Endothelial cell of umbilical vein (primary cell): ENCODE measurements around the gene KHDC1L.

ENCODE experiments used
- CTCF ChIP-seq, 2 donors: IDR thresholded peaks; 1 replicate in 1 of 2; 2 replicates in 1 of 2; pipeline ENCODE4 v1.5.1; 2011; ENCODE audit warnings: low read length in 2 of 2, mild to moderate bottlenecking in 2 of 2, moderate library complexity in 2 of 2, control low read depth in 1 of 2, inconsistent platforms in 1 of 2, low read depth in 1 of 2; ENCODE audit not compliant: insufficient read depth in 1 of 2; ENCODE audit errors: extremely low read depth in 1 of 2
- FOS ChIP-seq: IDR thresholded peaks from 2 replicates; pipeline ENCODE4 v1.6.1; 2011; ENCODE audit warnings: mild to moderate bottlenecking, low read length, moderate library complexity, borderline replicate concordance; ENCODE audit not compliant: insufficient read depth
- JUN ChIP-seq: IDR thresholded peaks from 2 replicates; pipeline ENCODE4 v1.6.1; 2011; ENCODE audit warnings: borderline replicate concordance, low read depth; ENCODE audit not compliant: insufficient read length, insufficient read depth
- MAX ChIP-seq: IDR thresholded peaks from 2 replicates; pipeline ENCODE4 v1.6.1; 2011; ENCODE audit not compliant: insufficient read depth, insufficient read length
- MYC ChIP-seq: IDR thresholded peaks from one replicate; pipeline ENCODE4 v1.6.1; 2011; ENCODE audit warnings: mild to moderate bottlenecking, low read depth, low read length
- POLR2A ChIP-seq: IDR thresholded peaks from 2 replicates; pipeline ENCODE4 v1.6.1; 2012; ENCODE audit warnings: low read depth, mild to moderate bottlenecking, control low read depth, low read length

DNA sequence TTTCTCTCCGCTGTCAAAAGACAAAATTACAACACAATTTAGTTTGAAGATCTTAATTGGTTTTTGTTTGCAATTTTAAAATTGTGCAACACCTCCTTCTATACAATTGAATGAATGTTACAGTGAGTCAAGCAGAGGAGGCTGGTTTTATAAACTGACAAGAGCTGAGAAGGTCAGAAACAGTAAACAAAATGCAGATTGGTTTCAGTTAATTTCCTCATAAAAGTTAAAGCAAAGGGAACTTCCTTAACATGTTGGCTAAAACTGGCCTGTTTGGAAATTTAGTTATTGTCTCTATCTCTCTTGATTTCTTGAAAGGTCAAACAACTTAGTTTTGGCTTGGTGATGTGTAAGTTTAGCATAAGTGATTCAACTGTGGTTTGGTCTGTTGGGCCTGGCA is 22.2 kb downstream of the KHDC1L start:
- TF ChIP-seq CTCF (IDR thresholded peaks at IDR 0.05; ENCODE audit: extremely low read depth in 1 of 2, insufficient read depth in 1 of 2, low read depth in 1 of 2, low read length in 2 of 2) (no peak), FOS (no peak), POLR2A (no peak), MAX (no peak), MYC (no peak), JUN (no peak)
